Left forelimb (tissue), 1 donor: ENCODE data around the gene PCDHGA12.
"Not testable (repeated sequence)": the region's sequence is repeated elsewhere in the genome, so short reads cannot be mapped to it uniquely, and the experiment has no call there.

Source experiments
- DNase-seq: peaks from one replicate; pipeline ENCODE4 v3.0.0-alpha.2; 2018; ENCODE audit warnings: low spot score

Gene PCDHGA12

DNA sequence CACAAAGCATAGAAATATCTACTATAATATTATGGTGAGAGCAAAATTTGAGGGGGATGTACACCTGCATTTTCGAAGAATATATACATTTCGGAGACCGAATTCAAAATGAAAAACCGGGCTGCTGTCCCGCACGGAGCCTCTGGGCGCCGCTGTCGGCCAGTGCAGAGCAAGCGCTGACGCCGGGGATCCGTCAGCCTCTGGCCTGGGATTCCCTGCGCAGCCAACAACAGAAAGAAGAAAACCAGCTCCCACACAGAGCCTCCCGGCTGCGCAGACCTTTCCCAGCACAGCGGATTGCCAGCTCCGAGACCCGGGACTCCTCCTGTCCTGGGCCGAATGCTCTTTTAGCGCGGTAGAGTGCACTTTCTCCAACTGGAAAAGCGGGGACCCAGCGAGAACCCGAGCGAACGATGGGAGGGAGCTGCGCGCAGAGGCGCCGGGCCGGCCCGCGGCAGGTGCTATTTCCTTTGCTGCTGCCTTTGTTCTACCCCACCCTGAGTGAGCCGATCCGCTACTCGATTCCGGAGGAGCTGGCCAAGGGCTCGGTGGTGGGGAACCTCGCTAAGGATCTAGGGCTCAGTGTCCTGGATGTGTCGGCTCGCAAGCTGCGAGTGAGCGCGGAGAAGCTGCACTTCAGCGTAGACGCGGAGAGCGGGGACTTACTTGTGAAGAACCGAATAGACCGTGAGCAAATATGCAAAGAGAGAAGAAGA is 22.4 kb upstream of the PCDHGA12 start, which contains the start of gene PCDHGB6:
PCDHGB6 (plus strand) TSS at position 232 of the 716 bp plus-strand sequence; CDS start at position 414, 182 bp downstream.
- not testable (repeated sequence) for DNase-seq

DNA sequence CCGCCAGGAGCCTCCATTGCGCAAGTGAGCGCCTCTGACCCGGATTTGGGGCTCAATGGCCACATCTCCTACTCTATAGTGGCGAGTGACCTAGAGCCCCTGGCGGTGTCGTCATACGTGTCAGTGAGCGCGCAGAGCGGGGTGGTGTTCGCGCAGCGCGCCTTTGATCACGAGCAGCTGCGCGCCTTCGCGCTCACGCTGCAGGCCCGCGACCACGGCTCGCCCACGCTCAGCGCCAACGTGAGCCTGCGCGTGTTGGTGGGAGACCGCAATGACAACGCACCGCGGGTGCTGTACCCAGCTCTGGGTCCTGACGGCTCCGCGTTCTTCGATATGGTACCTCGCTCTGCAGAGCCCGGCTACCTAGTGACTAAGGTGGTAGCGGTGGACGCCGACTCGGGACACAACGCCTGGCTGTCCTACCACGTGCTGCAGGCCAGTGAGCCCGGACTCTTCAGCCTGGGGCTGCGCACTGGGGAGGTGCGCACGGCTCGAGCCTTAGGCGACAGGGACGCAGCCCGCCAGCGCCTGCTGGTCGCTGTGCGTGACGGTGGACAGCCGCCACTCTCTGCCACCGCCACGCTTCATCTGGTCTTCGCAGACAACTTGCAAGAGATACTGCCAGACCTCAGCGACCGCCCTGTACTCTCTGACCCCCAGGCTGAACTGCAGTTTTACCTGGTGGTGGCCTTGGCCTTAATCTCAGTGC is 20.6 kb upstream of the PCDHGA12 start:
- no peak for DNase-seq

DNA sequence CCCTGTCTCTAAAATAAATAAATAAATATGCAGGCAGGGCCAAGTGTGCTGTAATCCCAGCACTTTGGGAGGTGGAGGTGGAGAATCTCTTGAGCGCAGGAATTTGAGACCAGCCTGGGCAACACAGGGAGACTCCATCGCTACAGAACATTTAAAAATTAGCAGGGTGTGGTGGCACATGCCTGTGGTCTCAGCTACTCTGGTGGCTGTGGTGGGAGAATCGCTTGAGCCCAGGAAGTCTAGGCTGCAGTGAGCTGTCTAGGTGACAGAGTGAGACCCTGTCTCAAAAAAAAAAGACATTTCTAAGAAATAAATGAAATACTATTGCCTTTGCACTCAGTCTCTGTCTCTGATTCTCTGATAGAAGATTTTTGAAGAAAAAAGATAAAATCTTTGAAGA is 18.7 kb upstream of the PCDHGA12 start:
- DNase-seq, result no peak

DNA sequence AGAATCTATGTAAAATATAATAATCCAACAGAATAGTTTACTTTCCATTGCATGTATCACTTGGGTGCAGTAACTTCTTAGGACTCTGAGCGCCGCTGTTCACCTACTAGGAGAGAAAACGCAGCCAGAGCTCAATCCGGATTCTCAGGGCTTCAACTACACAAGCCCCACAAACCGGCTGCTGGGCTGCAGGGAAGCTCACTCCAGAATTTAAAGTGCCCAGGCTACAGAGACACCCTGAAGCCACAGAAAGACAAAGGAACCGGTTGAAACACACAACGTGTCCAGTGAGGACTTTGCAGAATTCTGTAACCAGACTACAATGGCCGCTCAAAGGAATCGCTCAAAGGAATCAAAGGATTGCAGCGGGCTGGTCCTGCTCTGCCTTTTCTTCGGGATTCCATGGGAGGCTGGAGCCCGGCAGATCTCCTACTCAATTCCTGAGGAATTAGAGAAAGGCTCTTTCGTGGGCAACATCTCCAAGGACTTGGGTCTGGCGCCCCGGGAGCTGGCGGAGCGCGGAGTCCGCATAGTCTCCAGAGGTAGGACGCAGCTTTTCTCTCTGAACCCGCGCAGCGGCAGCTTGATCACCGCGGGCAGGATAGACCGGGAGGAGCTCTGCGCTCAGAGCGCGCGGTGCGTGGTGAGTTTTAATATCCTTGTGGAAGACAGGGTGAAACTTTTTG is 17.3 kb upstream of the PCDHGA12 start, which contains the start of gene PCDHGA10:
PCDHGA10 (plus strand) TSS at position 134 of the 686 bp plus-strand sequence; CDS start at position 323, 189 bp downstream.
- DNase-seq, result no peak

DNA sequence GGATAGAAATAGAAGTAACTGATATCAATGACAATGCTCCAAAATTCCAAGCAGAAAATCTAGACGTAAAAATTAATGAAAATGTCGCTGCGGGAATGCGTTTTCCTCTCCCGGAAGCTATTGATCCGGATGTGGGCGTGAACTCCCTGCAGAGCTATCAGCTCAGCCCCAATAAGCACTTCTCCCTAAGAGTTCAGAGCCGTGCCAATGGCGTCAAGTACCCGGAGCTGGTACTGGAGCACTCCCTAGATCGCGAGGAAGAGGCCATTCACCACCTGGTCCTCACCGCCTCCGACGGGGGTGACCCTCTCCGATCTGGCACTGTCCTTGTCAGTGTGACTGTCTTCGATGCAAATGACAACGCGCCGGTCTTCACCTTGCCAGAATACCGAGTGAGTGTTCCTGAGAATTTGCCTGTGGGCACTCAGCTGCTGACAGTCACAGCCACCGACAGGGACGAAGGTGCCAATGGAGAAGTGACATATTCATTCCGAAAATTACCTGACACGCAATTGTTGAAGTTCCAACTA is 16.7 kb upstream of the PCDHGA12 start:
- no peak for DNase-seq

DNA sequence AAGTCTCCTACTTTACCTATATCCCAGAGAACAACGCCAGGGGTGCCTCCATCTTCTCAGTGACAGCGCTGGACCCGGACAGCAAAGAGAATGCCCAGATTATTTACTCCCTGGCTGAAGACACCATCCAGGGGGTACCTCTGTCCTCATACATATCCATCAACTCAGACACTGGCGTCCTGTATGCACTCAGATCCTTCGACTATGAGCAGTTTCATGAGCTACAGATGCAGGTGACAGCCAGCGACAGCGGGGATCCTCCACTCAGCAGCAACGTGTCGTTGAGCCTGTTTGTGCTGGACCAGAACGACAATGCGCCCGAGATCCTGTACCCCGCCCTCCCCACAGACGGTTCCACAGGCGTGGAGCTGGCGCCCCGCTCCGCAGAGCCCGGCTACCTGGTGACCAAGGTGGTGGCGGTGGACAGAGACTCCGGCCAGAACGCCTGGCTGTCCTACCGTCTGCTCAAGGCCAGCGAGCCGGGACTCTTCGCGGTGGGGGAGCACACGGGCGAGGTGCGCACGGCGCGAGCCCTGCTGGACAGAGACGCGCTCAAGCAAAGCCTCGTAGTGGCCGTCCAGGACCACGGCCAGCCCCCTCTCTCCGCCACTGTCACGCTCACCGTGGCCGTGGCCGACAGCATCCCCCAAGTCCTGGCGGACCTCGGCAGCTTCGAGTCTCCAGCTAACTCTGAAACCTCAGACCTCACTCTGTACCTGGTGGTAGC is 15.6 kb upstream of the PCDHGA12 start:
- DNase-seq, result not testable (repeated sequence)

DNA sequence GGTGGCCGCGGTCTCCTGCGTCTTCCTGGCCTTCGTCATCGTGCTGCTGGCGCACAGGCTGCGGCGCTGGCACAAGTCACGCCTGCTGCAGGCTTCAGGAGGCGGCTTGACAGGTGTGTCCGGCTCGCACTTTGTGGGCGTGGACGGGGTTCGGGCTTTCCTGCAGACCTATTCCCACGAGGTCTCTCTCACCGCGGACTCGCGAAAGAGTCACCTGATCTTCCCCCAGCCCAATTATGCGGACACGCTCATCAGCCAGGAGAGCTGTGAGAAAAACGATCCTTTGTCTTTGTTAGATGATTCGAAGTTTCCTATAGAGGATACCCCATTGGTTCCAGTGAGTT is 15.1 kb upstream of the PCDHGA12 start:
- DNase-seq, result not testable (repeated sequence)

DNA sequence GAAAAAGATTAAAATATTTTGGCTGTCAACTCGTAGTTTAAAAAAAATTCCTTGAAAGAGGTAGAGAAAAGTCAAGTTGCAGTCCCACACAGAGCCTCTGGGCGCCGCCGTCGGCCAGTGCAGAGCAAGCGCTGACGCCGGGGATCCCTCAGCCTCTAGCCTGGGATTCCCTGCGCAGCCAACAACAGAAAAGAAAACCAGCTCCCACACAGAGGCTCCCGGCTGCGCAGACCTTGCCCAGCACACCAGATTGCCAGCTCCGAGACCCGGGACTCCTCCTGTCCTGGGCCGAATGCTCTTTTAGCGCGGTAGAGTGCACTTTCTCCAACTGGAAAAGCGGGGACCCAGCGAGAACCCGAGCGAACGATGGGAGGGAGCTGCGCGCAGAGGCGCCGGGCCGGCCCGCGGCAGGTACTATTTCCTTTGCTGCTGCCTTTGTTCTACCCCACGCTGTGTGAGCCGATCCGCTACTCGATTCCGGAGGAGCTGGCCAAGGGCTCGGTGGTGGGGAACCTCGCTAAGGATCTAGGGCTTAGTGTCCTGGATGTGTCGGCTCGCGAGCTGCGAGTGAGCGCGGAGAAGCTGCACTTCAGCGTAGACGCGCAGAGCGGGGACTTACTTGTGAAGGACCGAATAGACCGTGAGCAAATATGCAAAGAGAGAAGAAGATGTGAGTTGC is 12.7 kb upstream of the PCDHGA12 start, which contains the start of gene PCDHGB7:
PCDHGB7 (plus strand) TSS at position 184 of the 679 bp plus-strand sequence; CDS start at position 367, 183 bp downstream.
- not testable (repeated sequence) for DNase-seq

DNA sequence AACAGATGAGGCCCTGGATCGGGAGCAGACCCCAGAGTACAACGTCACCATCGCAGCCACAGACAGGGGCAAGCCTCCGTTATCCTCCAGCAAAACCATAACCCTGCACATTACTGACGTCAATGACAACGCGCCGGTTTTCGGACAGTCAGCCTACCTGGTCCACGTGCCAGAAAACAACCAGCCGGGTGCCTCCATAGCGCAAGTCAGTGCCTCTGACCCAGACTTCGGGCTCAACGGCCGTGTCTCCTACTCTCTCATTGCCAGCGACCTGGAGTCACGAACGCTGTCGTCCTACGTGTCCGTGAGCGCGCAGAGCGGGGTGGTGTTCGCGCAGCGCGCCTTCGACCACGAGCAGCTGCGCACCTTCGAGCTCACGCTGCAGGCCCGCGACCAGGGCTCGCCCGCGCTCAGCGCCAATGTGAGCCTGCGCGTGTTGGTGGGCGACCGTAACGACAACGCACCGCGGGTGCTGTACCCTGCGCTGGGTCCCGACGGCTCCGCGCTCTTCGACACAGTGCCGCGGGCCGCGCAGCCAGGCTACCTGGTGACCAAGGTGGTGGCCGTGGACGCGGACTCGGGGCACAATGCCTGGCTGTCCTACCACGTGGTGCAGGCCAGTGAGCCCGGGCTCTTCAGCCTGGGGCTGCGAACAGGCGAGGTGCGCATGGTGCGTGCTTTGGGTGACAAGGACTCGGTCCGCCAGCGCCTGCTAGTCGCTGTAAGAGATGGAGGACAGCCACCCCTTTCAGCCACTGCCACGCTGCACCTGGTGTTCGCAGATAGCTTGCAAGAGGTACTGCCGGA is 11.0 kb upstream of the PCDHGA12 start:
- no peak for DNase-seq

DNA sequence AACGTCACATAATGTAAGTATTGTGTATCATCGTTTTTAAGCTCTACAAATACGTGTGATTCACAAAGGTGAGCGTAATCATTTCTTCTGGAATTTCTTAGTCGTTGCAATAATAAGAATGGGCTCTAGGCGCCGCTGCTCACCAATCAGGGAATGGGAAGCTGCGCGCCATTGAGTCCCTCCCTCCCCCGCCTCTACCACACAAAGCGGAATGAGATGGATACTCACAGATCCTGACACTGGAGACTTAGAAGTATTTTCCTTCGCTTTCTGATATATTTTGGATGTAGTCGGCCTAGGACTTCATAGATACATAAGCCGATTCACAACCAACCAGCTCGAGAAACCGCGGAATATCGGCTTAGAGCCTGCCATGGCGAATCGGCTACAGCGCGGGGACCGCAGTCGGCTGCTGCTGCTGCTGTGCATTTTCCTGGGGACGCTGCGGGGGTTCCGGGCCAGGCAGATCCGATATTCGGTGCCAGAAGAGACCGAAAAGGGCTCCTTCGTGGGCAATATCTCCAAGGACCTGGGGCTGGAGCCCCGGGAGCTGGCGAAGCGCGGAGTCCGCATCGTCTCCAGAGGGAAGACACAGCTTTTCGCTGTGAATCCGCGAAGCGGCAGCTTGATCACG is 9.3 kb upstream of the PCDHGA12 start, which contains the start of gene PCDHGA11:
PCDHGA11 (plus strand) TSS at position 197 of the 634 bp plus-strand sequence; CDS start at position 374, 177 bp downstream.
- DNase-seq, result no peak

DNA sequence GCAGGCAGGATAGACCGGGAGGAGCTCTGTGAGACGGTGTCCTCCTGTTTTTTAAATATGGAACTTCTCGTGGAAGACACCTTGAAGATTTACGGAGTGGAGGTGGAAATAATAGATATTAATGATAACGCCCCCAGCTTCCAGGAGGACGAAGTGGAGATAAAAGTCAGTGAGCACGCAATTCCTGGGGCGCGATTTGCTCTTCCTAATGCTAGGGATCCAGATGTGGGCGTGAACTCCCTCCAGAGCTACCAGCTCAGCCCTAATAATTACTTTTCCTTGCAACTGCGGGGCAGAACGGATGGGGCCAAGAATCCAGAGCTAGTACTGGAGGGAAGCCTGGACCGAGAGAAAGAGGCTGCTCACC is 8.8 kb upstream of the PCDHGA12 start:
- no peak for DNase-seq

DNA sequence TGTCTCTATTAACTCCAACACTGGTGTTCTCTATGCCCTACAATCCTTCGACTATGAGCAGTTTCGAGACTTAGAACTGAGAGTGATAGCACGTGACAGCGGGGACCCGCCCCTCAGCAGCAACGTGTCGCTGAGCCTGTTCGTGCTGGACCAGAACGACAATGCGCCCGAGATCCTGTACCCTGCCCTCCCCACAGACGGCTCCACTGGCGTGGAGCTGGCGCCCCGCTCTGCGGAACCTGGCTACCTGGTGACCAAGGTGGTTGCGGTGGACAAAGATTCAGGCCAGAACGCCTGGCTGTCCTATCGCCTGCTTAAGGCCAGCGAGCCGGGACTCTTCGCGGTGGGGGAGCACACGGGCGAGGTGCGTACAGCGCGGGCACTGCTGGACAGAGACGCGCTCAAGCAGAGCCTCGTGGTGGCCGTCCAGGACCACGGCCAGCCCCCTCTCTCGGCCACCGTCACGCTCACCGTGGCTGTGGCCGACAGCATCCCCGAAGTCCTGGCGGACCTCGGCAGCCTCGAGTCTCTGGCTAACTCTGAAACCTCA is 7.5 kb upstream of the PCDHGA12 start:
- DNase-seq, result no peak

DNA sequence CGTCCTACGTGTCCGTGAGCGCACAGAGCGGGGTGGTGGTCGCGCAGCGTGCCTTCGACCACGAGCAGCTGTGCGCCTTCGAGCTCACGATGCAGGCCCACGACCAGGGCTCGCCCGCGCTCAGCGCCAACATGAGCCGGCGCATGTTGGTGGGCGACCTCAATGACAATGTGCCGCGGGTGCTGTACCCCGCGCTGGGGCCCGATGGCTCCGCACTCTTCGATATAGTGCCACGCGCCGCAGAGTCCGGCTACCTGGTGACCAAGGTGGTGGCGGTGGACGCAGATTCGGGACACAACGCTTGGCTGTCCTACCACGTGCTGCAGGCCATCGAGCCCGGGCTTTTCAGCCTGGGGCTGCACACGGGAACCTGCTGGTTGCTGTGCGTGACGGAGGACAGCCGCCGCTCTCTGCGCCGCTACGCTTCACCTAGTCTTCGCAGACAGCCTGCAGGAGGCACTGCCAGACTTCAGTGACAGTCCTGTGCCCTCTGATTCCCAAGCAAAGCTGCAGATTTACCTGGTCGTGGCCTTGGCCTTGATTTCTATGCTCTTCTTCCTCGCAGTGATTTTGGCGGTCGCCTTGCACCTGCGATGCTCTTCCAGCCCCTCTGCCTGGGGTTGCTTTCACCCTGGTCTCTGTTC is 2.4 kb upstream of the PCDHGA12 start:
- DNase-seq, result no peak

DNA sequence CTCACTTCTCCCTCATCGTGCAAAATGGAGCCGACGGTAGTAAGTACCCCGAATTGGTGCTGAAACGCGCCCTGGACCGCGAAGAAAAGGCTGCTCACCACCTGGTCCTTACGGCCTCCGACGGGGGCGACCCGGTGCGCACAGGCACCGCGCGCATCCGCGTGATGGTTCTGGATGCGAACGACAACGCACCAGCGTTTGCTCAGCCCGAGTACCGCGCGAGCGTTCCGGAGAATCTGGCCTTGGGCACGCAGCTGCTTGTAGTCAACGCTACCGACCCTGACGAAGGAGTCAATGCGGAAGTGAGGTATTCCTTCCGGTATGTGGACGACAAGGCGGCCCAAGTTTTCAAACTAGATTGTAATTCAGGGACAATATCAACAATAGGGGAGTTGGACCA is 979 bp downstream of the PCDHGA12 start:
- DNase-seq, result no peak

DNA sequence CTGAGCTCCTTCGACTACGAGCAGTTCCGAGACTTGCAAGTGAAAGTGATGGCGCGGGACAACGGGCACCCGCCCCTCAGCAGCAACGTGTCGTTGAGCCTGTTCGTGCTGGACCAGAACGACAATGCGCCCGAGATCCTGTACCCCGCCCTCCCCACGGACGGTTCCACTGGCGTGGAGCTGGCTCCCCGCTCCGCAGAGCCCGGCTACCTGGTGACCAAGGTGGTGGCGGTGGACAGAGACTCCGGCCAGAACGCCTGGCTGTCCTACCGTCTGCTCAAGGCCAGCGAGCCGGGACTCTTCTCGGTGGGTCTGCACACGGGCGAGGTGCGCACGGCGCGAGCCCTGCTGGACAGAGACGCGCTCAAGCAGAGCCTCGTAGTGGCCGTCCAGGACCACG is 2.0 kb downstream of the PCDHGA12 start:
- DNase-seq, result not testable (repeated sequence)

DNA sequence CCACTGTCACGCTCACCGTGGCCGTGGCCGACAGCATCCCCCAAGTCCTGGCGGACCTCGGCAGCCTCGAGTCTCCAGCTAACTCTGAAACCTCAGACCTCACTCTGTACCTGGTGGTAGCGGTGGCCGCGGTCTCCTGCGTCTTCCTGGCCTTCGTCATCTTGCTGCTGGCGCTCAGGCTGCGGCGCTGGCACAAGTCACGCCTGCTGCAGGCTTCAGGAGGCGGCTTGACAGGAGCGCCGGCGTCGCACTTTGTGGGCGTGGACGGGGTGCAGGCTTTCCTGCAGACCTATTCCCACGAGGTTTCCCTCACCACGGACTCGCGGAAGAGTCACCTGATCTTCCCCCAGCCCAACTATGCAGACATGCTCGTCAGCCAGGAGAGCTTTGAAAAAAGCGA is 2.4 kb downstream of the PCDHGA12 start:
- not testable (repeated sequence) for DNase-seq

DNA sequence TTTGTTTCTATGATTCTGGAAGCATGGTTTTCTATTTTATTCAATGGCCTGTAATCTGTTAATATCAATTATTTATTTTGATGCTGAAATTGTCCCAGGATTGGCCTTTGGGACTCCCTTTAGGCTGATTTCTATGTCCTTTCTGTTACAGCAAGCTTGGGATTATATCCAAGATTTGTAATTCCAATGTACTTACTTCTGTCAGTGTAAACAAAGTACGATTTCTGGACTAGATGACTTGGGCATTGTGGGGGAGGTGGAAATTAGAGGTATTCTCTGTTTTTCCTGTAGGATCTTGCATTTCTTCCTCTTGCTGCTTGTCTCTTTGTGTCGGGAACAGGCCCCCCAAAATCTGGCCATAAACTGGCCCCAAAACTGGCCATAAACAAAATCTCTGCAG is 3.7 kb downstream of the PCDHGA12 start:
- no peak for DNase-seq

DNA sequence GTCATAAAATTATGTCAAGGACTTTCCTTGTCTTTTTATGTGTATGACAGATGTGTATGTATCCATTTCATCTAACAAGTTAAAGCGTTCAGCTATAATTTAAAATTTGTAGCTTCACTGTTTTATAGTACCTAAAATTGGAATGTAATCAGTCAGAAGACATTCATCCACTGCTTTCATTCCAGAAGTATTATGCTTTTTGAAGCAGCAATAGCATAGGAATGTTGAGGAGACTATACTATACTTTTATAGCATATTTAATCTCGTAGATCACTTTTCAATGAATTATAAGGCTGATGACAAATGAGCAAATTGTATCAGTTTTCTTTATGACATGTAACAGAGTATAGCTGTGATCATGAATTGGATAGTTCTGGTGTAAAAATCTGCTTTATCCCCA is 6.9 kb downstream of the PCDHGA12 start:
- DNase-seq, result no peak
